Activated CD4-positive, alpha-beta T cell treated with anti-CD3 and anti-CD28 coated beads, Interleukin-2, amount 10 ng/mL, durations not matched to agents 7 days and 5 days (primary cell): ENCODE data around the gene MARS1. TPM values are rescaled to one million over a fixed set of nuclear protein-coding genes. Genes with fewer than 3 reads are reported as not detected.

Source experiments
- CTCF ChIA-PET: fragments of 350-600 bp; sonication (Branson Sonifier 250); formaldehyde crosslinking; loops from one replicate; lab custom pipeline; 2021; ENCODE audit warnings: antibody characterized with exemption; lab: Charles Lee
- POLR2A ChIA-PET: fragments of 350-600 bp; sonication (Branson Sonifier 250); formaldehyde crosslinking; loops from one replicate; lab custom pipeline; 2021; ENCODE audit warnings: antibody characterized with exemption; lab: Charles Lee
- DNase-seq: peaks from one replicate; pipeline ENCODE4 v3.0.0-alpha.2; 2020
- H3K27ac Mint-ChIP-seq: one replicate; pipeline ENCODE4 v1.8.0; 2021; ENCODE audit warnings: mild to moderate bottlenecking, moderate library complexity, mixed read lengths
- H3K27me3 Mint-ChIP-seq: one replicate; pipeline ENCODE4 v1.8.0; 2021; ENCODE audit warnings: mixed read lengths
- H3K36me3 Mint-ChIP-seq: one replicate; pipeline ENCODE4 v1.8.0; 2021; ENCODE audit warnings: low read depth, mixed read lengths
- H3K4me1 Mint-ChIP-seq: one replicate; pipeline ENCODE4 v1.8.0; 2021; ENCODE audit warnings: mixed read lengths
- H3K4me3 Mint-ChIP-seq: one replicate; pipeline ENCODE4 v1.8.0; 2021; ENCODE audit warnings: mild to moderate bottlenecking, moderate library complexity, mixed read lengths
- H3K9me3 Mint-ChIP-seq: one replicate; pipeline ENCODE4 v1.8.0; 2021; ENCODE audit warnings: mixed read lengths
- total RNA-seq, 2 experiments: library from RNA; stranded (reverse); gene quantifications; one replicate each; pipeline ENCODE4 v1.2.3, GENCODE V29; 2021

The MARS1 gene
- total RNA-seq, 2 experiments from 2014 or later = 214 to 247 TPM

DNA sequence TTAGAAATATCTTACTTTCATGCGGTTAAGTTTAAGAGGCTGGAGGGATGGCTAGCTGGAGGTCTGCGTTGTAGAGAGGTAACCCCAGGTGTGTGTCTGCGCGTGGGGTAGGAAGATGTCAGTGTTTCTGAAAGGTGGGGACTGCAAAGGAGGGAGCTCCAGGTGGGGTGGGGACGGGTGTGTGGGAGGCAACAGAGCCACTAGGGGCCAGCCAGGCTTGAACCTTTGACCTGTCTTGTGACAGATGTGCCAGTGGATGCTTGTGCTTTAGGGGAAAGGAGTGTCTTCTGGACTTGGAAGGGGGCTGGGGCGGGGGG is 27.4 kb upstream of the MARS1 start:
- no peak for DNase-seq
- ChIA-PET POLR2A (no interaction called here), CTCF (interaction anchor here (0.5 to 2.9 kb wide), 5 partner anchors 10 to 247 kb away, joined by 3 to 22 read pairs (median 3); no protein-coding TSS in a partner anchor)
- H3K36me3 Mint-ChIP-seq = no peaks in the 10 kb centered on the region
- no peaks in the 10 kb centered on the region for H3K9me3 Mint-ChIP-seq
- H3K4me1 Mint-ChIP-seq = peaks cover 59% of the 10 kb centered on the region
- H3K4me3 Mint-ChIP-seq = peak overlapping the region; percentile 59
- H3K27me3 Mint-ChIP-seq = peaks cover 19% of the 10 kb centered on the region
- H3K27ac Mint-ChIP-seq = peak overlapping the region; percentile 31

DNA sequence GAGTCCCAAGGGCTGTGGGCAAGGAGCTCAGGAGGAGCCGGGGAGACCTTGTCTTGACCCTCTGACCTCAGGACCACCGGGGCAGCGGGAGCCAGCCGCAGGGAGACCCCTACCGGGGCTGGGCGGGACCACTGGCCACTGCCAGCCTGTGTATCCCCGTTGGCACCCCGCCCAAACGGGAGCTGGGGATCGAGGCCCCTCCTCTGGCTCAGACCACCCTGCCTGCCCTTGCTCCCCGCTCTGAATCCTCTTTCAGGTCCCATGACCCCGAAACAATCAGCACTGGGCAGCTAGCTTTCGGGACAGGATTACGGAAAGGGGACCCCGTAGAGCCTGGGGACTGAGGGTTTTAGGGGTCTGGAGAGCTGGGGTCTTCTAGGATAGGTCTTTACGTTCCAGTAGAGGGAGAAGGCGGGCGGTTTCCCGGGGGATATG is 27.0 kb upstream of the MARS1 start:
- H3K9me3 Mint-ChIP-seq = no peaks in the 10 kb centered on the region
- POLR2A ChIA-PET = no interaction called here
- H3K27me3 Mint-ChIP-seq = peaks cover 19% of the 10 kb centered on the region
- no peak for DNase-seq
- peaks cover 55% of the 10 kb centered on the region for H3K4me1 Mint-ChIP-seq
- CTCF ChIA-PET = interaction anchor here (1.0 to 3.7 kb wide), 5 partner anchors 8 to 247 kb away, joined by 3 to 27 read pairs (median 4); no protein-coding TSS in a partner anchor
- H3K27ac Mint-ChIP-seq = no peak overlapping the region
- peak overlapping the region; percentile 76 for H3K4me3 Mint-ChIP-seq
- H3K36me3 Mint-ChIP-seq = no peaks in the 10 kb centered on the region

DNA sequence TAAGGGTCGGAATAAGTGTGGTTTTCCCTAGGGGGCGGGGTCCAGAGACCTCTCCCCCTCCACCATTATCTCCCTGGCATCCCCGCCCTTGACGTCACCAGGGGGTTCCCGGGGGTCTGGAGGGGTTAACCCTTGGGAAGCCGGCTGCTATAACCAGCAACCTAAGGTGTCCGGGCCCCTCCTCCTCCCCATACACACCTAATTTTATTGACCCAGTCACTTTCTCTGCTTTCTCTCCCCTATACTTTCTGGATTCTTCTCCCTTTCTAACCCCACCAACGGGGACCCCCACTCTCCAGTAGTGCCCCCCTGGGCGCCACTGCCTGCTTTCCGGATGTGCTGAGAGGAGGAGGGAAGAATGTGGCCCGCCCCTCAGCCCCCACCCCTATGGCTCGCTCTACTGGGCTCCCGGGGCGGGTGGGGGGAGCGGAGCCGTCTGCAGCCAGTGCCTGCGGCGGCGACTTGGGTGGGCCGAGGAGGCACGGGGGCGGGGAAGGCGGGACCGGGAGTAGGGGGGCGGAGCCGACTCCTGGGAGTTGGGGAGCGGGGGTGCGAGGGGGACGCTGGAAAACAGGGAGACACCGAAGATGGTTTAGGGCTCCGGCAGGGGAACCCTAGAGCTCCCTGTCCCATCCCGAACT is 26.5 kb upstream of the MARS1 start:
- Mint-ChIP-seq H3K36me3 (no peaks in the 10 kb centered on the region), H3K27me3 (peaks cover 19% of the 10 kb centered on the region), H3K27ac (no peak overlapping the region), H3K9me3 (no peaks in the 10 kb centered on the region), H3K4me3 (peak overlapping the region; percentile 76), H3K4me1 (peaks cover 51% of the 10 kb centered on the region)
- DNase-seq = no peak
- CTCF ChIA-PET = interaction anchor here (1.2 to 3.7 kb wide), 7 partner anchors 8 to 248 kb away, joined by 3 to 27 read pairs (median 4); partner anchors contain the start of gene ARHGAP9
- POLR2A ChIA-PET = no interaction called here

DNA sequence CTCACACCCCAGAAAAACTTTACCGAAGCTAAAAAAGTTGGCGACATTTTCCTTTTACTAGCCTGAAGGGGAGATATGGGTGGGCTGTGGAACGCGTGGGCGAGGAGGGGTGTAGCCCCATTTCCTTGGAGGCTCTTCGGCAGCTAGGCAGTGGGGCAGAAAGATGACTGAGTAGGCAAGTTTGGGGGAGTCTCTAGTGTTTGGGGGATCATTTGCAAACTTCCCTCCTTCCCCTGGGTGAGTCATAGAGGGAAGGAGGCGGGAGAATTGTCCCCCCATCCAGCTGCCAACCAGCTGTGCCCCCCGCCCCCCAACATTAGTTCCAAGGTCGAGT is 26.0 kb upstream of the MARS1 start:
- ChIA-PET CTCF (interaction anchor here (0.5 to 3.7 kb wide), 7 partner anchors 9 to 219 kb away, joined by 3 to 27 read pairs (median 3); partner anchors contain the start of gene ARHGAP9), POLR2A (no interaction called here)
- Mint-ChIP-seq H3K4me1 (peaks cover 52% of the 10 kb centered on the region), H3K9me3 (no peaks in the 10 kb centered on the region), H3K27me3 (peaks cover 19% of the 10 kb centered on the region), H3K4me3 (peak overlapping the region; percentile 76), H3K36me3 (no peaks in the 10 kb centered on the region), H3K27ac (no peak overlapping the region)
- no peak for DNase-seq

DNA sequence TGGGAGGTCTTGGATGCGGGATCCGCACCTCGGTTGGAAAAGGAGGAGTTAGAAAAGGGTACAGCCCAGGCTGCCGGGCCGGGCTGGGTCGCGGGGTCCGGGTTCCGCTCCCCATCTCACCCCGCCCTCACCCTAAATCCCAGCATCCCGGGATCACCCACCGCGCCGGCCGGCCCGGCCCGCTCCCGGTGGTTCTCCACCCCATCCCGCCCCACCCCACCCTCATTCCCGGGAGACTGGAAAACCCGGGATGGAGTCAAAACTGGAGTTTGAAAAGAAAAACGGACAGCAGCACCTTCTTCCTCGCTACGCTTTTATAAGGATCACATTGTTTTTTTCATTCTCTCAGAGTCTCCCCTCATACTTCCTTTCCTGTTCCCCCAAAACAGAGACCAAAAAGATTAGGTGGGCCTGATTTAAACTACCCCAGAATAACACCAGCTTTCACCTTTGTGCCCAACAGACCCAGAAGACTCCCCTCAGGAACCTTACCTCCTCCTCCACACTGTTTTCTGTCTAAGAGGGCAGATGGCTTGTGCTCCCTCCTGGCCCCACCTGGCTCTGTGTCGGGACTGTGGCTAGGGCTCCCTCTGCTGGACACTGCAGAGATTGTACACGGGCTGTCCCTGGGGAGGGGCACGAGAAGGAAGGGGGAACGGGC is 25.5 kb upstream of the MARS1 start:
- Mint-ChIP-seq H3K36me3 (peaks cover 4% of the 10 kb centered on the region), H3K4me3 (peak overlapping the region; percentile 76), H3K27me3 (peaks cover 19% of the 10 kb centered on the region), H3K4me1 (peaks cover 55% of the 10 kb centered on the region), H3K9me3 (no peaks in the 10 kb centered on the region), H3K27ac (peak overlapping the region; percentile 54)
- ChIA-PET CTCF (interaction anchor here (0.5 to 3.7 kb wide), 10 partner anchors 9 to 220 kb away, joined by 3 to 27 read pairs (median 4); partner anchors contain the start of gene ARHGAP9), POLR2A (interaction anchor here (0.6 kb wide), 1 partner anchor 211 kb away, joined by 3 read pairs; the partner anchor contains the start of gene STAC3)
- DNase-seq = peak; percentile 92

DNA sequence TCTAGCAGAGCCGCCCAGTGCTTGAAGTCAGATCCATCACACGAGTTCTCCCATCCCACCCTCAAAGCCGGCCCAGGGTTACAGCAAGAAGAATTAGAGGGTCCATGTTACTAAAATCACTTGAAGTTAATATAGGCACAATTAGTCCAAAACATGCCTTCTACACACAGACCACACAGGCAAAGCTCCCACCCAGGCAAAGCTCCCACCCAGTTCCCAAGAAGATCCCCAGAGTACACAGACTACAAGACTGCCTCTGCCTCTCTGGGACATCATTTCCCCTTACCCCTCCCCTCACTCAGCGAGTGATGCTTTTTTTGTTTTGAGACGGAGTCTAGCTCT is 25.0 kb upstream of the MARS1 start:
- peak overlapping the region; percentile 76 for H3K4me3 Mint-ChIP-seq
- H3K9me3 Mint-ChIP-seq = no peaks in the 10 kb centered on the region
- H3K36me3 Mint-ChIP-seq = peaks cover 8% of the 10 kb centered on the region
- H3K27me3 Mint-ChIP-seq = peaks cover 19% of the 10 kb centered on the region
- H3K27ac Mint-ChIP-seq = peak overlapping the region; percentile 54
- DNase-seq = no peak
- POLR2A ChIA-PET = interaction anchor here (0.6 kb wide), 1 partner anchor 212 kb away, joined by 3 read pairs; the partner anchor contains the start of gene STAC3
- H3K4me1 Mint-ChIP-seq = peaks cover 55% of the 10 kb centered on the region
- CTCF ChIA-PET = interaction anchor here (0.6 to 3.7 kb wide), 9 partner anchors 10 to 198 kb away, joined by 3 to 27 read pairs (median 4); partner anchors contain the start of gene ARHGAP9

DNA sequence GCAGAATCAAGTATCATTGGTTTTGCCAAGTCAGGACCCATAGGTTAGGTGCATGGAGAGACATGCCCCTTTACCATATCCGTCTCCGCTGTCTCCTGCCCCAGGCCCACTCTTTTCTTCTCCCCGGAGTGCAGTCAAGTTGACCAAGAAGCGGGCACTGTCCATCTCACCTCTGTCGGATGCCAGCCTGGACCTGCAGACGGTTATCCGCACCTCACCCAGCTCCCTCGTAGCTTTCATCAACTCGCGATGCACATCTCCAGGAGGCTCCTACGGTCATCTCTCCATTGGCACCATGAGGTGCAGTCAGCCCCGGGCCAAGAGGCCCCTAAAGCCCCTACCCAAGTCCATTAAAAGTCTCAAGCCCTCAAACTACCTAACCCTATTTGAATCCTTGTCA is 23.3 kb upstream of the MARS1 start:
- ChIA-PET CTCF (interaction anchor here (0.6 to 3.7 kb wide), 3 partner anchors 11 to 251 kb away, joined by 3 to 27 read pairs (median 3); no protein-coding TSS in a partner anchor), POLR2A (no interaction called here)
- Mint-ChIP-seq H3K9me3 (no peaks in the 10 kb centered on the region), H3K27ac (no peak overlapping the region), H3K4me1 (peaks cover 42% of the 10 kb centered on the region), H3K27me3 (peaks cover 19% of the 10 kb centered on the region), H3K36me3 (peaks cover 15% of the 10 kb centered on the region), H3K4me3 (no peak overlapping the region)
- no peak for DNase-seq

DNA sequence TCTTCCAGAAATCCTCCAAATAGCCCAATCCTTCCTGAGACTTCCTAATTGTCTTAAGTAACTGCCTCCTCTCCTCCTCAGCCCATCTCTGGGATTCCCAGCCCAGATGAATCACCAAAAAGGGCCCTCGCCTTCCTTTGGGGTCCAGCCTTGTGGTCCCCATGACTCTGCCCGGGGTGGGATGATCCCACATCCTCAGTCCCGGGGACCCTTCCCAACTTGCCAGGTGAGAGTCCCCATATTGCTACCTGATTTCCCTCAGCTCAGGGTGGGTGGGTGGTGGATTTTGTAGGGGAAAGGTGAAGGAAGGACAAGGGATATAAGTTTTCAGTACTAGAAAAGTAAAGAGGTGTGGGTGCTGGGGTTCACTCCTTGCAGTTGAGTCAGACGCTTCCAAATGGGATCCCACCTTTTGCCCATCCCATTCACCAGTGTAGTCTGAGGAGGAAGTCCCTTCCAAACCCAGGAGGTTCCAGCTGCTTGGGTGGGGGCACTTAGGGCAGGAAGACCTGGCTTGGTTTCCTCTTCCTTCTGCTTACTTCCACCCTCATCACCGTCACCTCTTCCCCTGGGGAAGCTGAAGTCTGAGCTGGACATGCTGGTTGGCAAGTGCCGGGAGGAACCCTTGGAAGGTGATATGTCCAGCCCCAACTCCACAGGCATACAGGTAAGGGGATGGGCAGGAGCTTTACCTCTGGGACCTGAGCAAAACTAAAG is 22.7 kb upstream of the MARS1 start:
- H3K27ac Mint-ChIP-seq = no peak overlapping the region
- peaks cover 16% of the 10 kb centered on the region for H3K27me3 Mint-ChIP-seq
- no peak overlapping the region for H3K4me3 Mint-ChIP-seq
- peaks cover 39% of the 10 kb centered on the region for H3K4me1 Mint-ChIP-seq
- no peaks in the 10 kb centered on the region for H3K9me3 Mint-ChIP-seq
- POLR2A ChIA-PET = no interaction called here
- CTCF ChIA-PET = interaction anchor here (0.6 to 1.7 kb wide), 5 partner anchors 12 to 252 kb away, joined by 3 to 10 read pairs (median 3); no protein-coding TSS in a partner anchor
- DNase-seq = no peak
- H3K36me3 Mint-ChIP-seq = peaks cover 17% of the 10 kb centered on the region

DNA sequence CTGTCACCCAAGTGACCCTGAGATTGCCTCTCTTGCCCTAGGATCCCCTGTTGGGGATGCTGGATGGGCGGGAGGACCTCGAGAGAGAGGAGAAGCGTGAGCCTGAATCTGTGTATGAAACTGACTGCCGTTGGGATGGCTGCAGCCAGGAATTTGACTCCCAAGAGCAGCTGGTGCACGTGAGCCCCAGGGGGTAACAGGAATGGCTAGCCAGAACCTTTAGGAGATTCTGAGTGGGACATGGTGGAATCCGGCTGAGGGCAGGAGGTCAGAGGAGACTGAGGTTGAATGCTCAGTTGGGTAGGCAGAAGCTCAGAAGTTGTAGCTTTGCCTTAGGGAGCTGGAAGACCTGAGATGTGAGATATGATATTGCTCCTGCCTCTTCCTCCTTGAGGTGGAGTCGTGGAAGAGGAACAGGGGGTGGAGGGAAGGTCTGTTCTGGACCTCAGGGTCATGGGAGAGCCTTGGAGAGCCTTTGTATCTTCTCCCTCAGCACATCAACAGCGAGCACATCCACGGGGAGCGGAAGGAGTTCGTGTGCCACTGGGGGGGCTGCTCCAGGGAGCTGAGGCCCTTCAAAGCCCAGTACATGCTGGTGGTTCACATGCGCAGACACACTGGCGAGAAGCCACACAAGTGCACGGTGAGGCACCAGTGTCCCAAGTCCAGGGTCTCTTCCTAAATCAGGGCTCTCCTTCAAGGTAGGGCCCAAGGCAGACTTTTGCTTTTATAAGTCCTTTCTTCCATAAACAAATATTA is 21.9 kb upstream of the MARS1 start:
- Mint-ChIP-seq H3K4me3 (no peak overlapping the region), H3K9me3 (no peaks in the 10 kb centered on the region), H3K27me3 (peaks cover 11% of the 10 kb centered on the region), H3K27ac (no peak overlapping the region), H3K36me3 (peaks cover 19% of the 10 kb centered on the region), H3K4me1 (peaks cover 35% of the 10 kb centered on the region)
- no peak for DNase-seq
- CTCF ChIA-PET = interaction anchor here (0.9 to 1.7 kb wide), 3 partner anchors 11 to 15 kb away, joined by 3 to 10 read pairs (median 4); no protein-coding TSS in a partner anchor
- POLR2A ChIA-PET = no interaction called here

DNA sequence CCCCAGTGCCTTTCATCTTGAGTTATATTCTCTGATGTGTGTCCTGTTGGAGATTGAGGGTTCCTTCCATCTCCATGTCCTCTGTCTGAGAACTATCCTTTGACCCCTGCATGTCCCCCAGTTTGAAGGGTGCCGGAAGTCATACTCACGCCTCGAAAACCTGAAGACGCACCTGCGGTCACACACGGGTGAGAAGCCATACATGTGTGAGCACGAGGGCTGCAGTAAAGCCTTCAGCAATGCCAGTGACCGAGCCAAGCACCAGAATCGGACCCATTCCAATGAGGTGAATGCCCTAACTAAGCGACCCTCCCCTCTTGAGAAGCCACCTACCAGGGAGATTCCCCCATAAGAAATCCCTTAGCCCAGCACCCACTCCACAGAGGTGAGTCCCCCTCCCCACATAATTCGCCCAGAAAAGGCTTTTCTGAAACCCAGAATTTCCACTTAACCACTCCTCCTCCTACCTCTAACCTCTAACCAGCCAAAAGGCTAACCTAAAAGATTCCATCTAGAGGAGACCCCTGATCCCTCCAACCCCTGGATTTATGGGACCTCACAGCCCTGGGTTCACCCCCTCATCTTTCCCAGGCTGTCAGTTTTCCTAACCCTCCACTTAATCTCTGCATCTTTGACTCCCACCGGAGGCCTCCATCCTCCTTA is 20.5 kb upstream of the MARS1 start:
- Mint-ChIP-seq H3K9me3 (no peaks in the 10 kb centered on the region), H3K4me3 (no peak overlapping the region), H3K27ac (no peak overlapping the region), H3K4me1 (peaks cover 33% of the 10 kb centered on the region), H3K27me3 (peaks cover 3% of the 10 kb centered on the region), H3K36me3 (peaks cover 29% of the 10 kb centered on the region)
- POLR2A ChIA-PET = no interaction called here
- CTCF ChIA-PET = interaction anchor here (5.5 kb wide), 1 partner anchor 8 kb away, joined by 22 read pairs; the partner anchor contains the start of gene GLI1
- no peak for DNase-seq

DNA sequence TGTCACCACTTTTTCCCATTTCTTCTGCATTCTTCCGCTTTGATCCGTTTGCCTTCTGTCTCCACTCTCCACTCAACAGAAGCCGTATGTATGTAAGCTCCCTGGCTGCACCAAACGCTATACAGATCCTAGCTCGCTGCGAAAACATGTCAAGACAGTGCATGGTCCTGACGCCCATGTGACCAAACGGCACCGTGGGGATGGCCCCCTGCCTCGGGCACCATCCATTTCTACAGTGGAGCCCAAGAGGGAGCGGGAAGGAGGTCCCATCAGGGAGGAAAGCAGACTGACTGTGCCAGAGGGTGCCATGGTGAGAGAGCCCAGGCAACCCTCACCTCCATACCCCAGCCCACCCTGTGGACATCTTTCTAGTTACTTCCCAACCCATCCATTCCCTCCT is 20.0 kb upstream of the MARS1 start:
- no peak for DNase-seq
- no peak overlapping the region for H3K4me3 Mint-ChIP-seq
- H3K27me3 Mint-ChIP-seq = no peaks in the 10 kb centered on the region
- H3K36me3 Mint-ChIP-seq = peaks cover 35% of the 10 kb centered on the region
- CTCF ChIA-PET = interaction anchor here (5.5 kb wide), 1 partner anchor 8 kb away, joined by 22 read pairs; the partner anchor contains the start of gene GLI1
- POLR2A ChIA-PET = no interaction called here
- no peak overlapping the region for H3K27ac Mint-ChIP-seq
- peaks cover 32% of the 10 kb centered on the region for H3K4me1 Mint-ChIP-seq
- no peaks in the 10 kb centered on the region for H3K9me3 Mint-ChIP-seq
